ENCODE measurements around the gene ENKUR. TPM values are rescaled to one million over a fixed set of nuclear protein-coding genes. Genes with fewer than 3 reads are reported as not detected.

ENKUR gene
- total and polyA plus RNA-seq, 10 of the 15 experiments (the other 5 are each of a cell fraction or from before 2014, with no cell fraction given) = 0.01 to 0.19 (median 0.11) TPM; not detected in 6

DNA sequence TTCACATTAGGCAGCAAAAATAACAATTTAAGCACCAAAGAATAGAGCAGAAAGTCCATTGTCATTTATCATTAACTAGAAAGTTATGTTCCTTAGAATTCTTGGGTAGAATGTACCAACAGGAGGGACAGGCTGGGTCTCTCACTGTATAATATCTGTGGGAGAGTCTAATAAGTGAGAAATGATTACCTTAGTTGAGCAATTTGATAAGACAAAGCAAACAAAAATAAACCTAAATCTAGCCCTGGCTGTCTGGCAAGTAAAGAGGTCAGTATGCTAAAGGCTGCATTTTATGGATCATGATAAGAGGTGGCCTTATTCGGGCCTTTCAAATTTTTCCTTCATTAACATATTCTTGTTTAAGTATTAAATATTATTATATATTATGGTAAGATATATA, 36.1 kb upstream of the ENKUR start (continued):
- TF ChIP-seq MYC (IDR thresholded peaks at IDR 0.05; ENCODE audit: insufficient read depth, insufficient read length, insufficient replicate concordance, low read length, severe bottlenecking) = no peak

DNA sequence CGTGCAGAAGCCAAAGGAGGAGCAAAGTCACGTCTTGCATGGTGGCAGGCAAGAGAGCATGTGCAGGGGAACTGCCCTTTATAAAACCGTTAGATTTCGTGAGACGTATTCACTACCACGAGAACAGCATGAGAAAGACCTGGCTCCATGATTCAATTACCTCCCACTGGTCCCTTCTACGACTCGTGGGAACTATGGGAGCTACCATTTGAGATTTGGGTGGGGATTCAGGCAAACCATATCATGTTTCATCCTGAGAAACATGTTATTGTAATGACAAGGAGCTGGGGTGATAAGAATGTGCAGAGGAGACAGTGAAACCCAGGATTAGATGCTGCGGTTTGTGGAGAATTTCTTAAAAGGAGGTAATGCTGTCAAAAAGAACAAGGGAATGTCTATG, 34.4 kb upstream of the ENKUR start:
- H3K4me1 ChIP-seq (ENCODE audit: control insufficient read depth, insufficient read depth, low read length) = no peaks in the 10 kb centered on the region
- FAIRE-seq = no peak
- H3K79me2 ChIP-seq (ENCODE audit: control insufficient read depth, insufficient read depth, low read length) = no peaks in the 10 kb centered on the region
- RAD21 ChIA-PET (ENCODE audit: unreplicated experiment) = no interaction called here
- BruUV-seq (replicated peaks) = no TSS peak
- H3K27ac ChIP-seq (ENCODE audit: control insufficient read depth, insufficient read depth) = no peak overlapping the region
- H3K4me2 ChIP-seq (ENCODE audit: control insufficient read depth, insufficient read depth) = no peak overlapping the region
- H2AFZ ChIP-seq (ENCODE audit: control insufficient read depth, low read depth, low read length) = no peak overlapping the region
- no peaks in the 10 kb centered on the region for H3K27me3 ChIP-seq (replicated peaks in 1 of 2; ENCODE audit: control insufficient read depth in 2 of 2, insufficient read depth in 2 of 2, low read length in 1 of 2)
- CTCF ChIA-PET = interaction anchor here (1.2 kb wide), 1 partner anchor 13 kb away, joined by 3 read pairs; no protein-coding TSS in a partner anchor
- TF ChIP-seq, protein P1, sequence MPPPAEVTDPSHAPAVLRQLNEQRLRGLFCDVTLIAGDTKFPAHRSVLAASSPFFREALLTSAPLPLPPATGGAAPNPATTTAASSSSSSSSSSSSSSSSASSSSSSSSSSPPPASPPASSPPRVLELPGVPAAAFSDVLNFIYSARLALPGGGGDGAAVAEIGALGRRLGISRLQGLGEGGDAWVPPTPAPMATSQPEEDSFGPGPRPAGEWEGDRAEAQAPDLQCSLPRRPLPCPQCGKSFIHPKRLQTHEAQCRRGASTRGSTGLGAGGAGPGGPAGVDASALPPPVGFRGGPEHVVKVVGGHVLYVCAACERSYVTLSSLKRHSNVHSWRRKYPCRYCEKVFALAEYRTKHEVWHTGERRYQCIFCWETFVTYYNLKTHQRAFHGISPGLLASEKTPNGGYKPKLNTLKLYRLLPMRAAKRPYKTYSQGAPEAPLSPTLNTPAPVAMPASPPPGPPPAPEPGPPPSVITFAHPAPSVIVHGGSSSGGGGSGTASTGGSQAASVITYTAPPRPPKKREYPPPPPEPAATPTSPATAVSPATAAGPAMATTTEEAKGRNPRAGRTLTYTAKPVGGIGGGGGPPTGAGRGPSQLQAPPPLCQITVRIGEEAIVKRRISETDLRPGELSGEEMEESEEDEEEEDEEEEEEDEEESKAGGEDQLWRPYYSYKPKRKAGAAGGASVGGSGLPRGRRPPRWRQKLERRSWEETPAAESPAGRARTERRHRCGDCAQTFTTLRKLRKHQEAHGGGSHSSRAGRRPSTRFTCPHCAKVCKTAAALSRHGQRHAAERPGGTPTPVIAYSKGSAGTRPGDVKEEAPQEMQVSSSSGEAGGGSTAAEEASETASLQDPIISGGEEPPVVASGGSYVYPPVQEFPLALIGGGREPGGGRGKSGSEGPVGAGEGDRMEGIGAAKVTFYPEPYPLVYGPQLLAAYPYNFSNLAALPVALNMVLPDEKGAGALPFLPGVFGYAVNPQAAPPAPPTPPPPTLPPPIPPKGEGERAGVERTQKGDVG (CRISPR knock-in tag; IDR thresholded peaks at IDR 0.05) = no peak
- TF ChIP-seq, protein P2, sequence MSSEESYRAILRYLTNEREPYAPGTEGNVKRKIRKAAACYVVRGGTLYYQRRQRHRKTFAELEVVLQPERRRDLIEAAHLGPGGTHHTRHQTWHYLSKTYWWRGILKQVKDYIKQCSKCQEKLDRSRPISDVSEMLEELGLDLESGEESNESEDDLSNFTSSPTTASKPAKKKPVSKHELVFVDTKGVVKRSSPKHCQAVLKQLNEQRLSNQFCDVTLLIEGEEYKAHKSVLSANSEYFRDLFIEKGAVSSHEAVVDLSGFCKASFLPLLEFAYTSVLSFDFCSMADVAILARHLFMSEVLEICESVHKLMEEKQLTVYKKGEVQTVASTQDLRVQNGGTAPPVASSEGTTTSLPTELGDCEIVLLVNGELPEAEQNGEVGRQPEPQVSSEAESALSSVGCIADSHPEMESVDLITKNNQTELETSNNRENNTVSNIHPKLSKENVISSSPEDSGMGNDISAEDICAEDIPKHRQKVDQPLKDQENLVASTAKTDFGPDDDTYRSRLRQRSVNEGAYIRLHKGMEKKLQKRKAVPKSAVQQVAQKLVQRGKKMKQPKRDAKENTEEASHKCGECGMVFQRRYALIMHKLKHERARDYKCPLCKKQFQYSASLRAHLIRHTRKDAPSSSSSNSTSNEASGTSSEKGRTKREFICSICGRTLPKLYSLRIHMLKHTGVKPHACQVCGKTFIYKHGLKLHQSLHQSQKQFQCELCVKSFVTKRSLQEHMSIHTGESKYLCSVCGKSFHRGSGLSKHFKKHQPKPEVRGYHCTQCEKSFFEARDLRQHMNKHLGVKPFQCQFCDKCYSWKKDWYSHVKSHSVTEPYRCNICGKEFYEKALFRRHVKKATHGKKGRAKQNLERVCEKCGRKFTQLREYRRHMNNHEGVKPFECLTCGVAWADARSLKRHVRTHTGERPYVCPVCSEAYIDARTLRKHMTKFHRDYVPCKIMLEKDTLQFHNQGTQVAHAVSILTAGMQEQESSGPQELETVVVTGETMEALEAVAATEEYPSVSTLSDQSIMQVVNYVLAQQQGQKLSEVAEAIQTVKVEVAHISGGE (CRISPR knock-in tag; IDR thresholded peaks at IDR 0.05) = no peak
- TF ChIP-seq TCF12 (IDR thresholded peaks at IDR 0.05; ENCODE audit: low read depth, low read length) (no peak), ZNF207 (IDR thresholded peaks at IDR 0.05; ENCODE audit: borderline replicate concordance) (no peak), GABPA (IDR thresholded peaks at IDR 0.05; ENCODE audit: low read depth) (no peak), NR2F1 (conservative IDR thresholded peaks at IDR 0.05) (no peak)
- POLR2A ChIA-PET = no interaction called here
- H4K20me1 ChIP-seq (ENCODE audit: control insufficient read depth, insufficient read depth) = no peaks in the 10 kb centered on the region
- in situ Hi-C loops (cut with MboI) (no loop called here), intact Hi-C loops (cut with micrococcal nuclease; ENCODE audit: unreplicated experiment) (no loop called here)
- H3K36me3 ChIP-seq (ENCODE audit: control insufficient read depth in 2 of 2, insufficient read depth in 2 of 2, low read length in 1 of 2) = no peaks in the 10 kb centered on the region
- WGBS (ENCODE audit: insufficient coverage, insufficient replicate concordance, low lambda C conversion rate, missing lambda C conversion rate) = 37% methylated on average over 9 of the region's 9 CpGs
- SMC1A ChIA-PET (ENCODE audit: uncharacterized antibody, unreplicated experiment) = interaction anchor here (0.6 kb wide), 1 partner anchor 12 kb away, joined by 3 read pairs; no protein-coding TSS in a partner anchor
- no peak for DNase-seq (ENCODE audit: low read depth, low spot score)
- H3K9me3 ChIP-seq (replicated peaks; ENCODE audit: control insufficient read depth, insufficient read depth, low read length) = no peaks in the 10 kb centered on the region
- no peak for ATAC-seq
- H3K9ac ChIP-seq (ENCODE audit: control insufficient read depth, insufficient read depth, low read length) = no peak overlapping the region
- no peak overlapping the region for H3K4me3 ChIP-seq
